Measurements from ENCODE around the gene LGALS9C.
"Not testable (repeated sequence)": the region's sequence is repeated elsewhere in the genome, so short reads cannot be mapped to it uniquely, and the experiment has no call there.

The LGALS9C gene

GRCh38 chr17:18476508-18477308, at the start of gene LGALS9C:
LGALS9C (plus strand) TSS chr17:18476789; CDS start chr17:18476855, 66 bp downstream.
- not testable (repeated sequence) for DNase-seq

GRCh38 chr17:18432206-18432605, 44.4 kb upstream of the LGALS9C start:
- not testable (repeated sequence) for DNase-seq

- DNase-seq = not testable (repeated sequence)
Measured at GRCh38 chr17:18439465-18439870, 37.1 kb upstream of the LGALS9C start.

DNA sequence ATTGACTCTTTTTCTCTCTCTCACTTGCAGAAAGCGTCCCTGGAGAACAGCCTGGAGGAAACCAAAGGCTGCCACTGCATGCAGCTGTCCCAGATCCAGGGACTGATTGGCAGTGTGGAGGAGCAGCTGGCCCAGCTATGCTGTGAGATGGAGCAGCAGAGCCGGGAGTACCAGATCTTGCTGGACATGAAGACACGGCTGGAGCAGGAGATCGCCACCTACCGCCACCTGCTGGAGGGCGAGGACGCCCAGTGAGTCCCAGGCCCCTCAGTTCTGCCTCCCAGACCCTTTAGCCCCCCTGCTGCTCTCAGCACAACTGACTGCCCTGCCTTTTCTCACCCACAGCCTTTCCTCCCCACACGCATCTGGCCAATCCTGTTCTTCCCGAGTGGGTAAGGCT, 34.5 kb upstream of the LGALS9C start:
- DNase-seq = not testable (repeated sequence)

GRCh38 chr17:18442532-18442931, 34.1 kb upstream of the LGALS9C start:
- DNase-seq = not testable (repeated sequence)

DNA sequence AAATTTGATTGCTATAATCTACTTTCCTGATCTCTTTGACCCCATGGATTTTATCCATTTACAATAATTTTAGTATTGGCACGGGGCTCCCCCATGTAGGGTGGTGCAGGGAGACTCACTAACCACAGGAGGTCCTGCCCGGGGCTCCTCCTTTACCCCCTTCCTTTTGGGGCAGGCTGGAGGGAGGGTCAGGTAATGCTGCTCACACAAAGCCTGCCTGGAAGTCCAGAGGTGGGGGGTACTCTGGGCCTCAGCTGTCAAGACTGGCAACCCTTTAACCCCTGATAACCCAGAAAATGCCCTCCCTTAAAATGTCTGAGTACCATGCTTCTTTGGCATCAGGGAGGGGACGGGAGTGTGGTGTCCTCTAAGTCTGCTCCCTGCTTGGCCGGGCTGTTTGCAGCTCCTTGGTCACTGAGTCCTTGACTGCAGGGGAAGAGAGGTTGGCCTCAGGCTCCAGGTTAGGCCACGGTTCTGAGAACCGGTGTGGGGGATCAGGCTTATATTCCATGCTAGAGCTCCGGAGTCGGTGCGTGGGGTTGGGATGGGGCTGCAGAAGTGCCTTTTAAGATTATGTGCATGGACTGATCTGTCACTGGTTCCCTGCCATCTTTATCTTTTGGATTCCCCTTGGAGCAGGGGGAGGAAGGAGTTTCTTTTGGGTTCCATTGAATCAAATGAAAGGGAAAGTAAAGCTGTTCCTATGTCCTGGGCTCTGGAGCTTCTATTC, 28.9 kb upstream of the LGALS9C start:
- DNase-seq = not testable (repeated sequence)

DNA sequence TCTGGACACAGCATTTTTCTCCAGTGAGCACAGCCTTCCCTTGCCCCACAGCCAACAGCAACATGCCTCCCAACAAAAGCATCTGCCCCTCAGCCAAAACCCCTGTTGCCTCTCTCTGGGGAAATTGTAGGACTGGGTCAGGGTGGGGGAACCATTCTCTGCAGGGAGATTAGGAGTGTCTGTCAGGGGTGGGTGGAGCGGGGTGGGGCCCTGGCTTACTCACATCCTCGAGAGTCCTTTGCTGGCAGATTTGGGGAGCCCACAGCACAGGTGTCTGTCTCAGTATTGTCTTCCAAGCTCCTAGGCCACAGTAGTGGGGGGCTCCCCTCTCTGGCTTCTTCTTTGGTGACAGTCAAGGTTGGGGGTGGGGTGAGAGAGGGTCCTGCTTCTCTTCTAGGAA, 28.3 kb upstream of the LGALS9C start:
- not testable (repeated sequence) for DNase-seq

- DNase-seq = not testable (repeated sequence)
Measured at GRCh38 chr17:18449833-18450232, 26.8 kb upstream of the LGALS9C start.

DNA sequence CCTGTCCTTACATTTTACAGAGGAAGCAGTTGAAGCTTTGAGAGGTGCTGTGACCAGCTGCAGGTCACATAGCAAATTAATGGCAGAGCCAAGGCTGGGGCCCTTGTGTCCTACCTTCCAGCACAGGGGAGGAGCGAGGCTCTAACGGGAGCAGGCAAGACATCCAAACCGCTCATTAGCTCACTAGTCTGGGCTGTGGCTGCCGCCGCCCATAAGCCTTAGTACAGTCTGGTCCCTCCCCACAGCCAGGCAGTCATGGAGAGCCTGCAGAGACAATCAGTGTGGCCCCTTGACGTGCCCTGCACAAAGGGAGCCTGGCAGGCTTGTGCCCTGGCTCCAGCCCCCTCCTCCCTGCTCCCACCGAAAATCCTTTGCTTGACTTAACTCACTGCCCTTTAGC, 25.6 kb upstream of the LGALS9C start:
- not testable (repeated sequence) for DNase-seq

DNA sequence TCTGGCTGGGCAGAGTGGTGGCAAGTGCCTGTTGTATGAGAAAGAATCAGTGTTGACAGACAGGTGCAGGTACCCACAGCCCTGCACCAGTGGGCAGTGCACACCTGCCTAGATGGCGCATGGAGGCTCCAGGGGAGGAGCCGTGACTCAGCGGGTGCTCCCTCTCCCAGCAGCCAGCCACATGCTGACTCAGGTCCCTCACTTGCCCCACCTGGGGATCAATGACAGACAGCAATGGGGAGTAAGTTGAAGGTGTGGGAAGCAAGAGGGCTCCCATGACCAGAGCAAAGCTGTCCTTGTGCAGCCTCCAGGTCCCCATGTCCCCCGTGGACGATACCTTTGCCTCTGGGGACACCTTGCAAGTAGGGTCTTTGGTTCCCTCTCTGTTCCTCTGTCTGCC, 24.6 kb upstream of the LGALS9C start:
- DNase-seq = not testable (repeated sequence)

DNA sequence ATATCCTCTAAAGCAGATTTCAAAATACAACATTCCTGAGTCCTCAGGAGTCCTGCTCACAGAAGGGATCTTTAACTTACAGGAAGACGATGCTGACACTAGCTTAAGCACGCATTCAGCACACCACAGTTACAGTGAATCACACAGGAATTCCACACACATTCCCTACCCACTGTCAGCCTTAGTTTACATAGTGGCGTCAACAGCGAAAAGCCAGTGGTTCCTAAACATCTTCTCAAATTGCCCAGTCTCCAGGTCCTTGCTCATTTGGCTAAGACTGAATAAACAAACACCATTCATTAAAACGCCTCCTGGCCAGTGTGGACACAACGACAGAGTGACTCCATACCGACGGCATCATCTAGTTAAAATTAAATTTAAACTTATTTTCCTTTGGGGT, 17.6 kb upstream of the LGALS9C start:
- not testable (repeated sequence) for DNase-seq

DNA sequence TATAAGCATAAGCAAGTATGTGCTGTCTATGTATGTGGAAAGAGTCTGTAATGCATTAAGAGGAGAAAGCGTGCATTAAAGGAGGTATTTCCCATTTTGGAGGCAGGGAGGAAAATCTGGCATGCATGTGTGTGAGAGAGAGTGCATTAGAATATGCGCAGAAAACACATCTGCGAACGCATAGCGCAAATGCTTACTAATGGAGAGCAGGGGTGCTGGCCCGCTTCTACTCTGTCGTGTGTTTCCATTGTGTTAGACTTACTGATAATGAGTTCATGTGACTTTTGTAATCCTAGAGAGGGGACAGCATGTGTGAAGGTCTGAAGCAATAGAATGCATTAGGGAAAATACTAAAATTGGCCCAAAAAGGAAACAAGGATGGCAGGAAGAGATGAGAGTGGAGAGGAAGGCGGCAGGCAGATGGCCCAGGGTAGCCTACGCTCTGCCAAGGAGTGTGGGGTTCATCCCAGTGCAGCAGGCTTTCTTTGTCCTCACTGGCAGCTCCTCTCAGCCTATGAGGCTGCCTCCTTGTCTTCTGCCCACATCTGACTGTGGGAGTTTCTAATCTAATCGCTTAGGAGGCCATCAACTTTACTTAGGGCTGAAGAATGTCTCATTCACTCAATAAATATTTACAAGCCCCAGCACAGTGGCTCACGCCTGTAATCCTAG, 12.6 kb upstream of the LGALS9C start:
- DNase-seq = not testable (repeated sequence)

DNA sequence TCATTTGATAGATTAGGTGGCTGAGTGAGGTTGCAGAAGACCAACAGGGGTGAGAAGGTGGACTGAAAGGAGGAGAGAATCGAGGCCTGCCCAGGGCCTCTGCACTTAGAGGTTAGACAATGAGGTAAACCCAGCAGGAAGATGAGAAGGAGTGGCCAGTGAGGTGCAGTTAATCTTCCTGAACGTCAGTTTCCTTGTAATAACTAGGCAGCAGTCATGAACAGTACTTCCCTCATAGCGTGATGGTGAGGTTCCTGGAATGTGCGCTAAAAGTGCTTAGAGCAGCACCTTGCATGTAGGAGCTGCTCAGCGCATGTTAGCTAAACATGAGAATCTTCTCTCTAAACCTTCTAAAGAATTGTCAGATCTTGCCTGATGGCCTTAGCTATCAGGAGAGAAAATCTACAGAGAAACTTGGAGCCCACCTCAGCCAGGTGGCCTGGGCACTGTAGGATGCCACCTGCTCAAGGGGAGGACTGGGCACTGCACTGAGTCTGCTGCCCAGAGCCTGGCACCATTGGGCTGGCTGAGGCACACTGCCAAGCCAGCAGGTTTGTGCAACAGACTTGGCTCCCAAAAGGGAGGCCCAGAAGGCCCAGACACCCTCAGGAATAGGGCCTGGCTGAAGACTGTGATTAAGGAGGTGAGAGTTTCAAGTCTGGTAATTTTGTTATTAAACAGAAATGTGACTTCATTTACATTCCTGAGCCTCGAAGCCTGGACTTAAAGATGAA, 10.2 kb upstream of the LGALS9C start:
- DNase-seq = not testable (repeated sequence)

GRCh38 chr17:18467001-18467400, 9.6 kb upstream of the LGALS9C start:
- not testable (repeated sequence) for DNase-seq

GRCh38 chr17:18468472-18469171, 8.0 kb upstream of the LGALS9C start:
- not testable (repeated sequence) for DNase-seq

- not testable (repeated sequence) for DNase-seq
Measured at GRCh38 chr17:18469837-18470236, 6.8 kb upstream of the LGALS9C start.

- not testable (repeated sequence) for DNase-seq
Measured at GRCh38 chr17:18470345-18470930, 6.2 kb upstream of the LGALS9C start.

- not testable (repeated sequence) for DNase-seq
Measured at GRCh38 chr17:18473967-18474366, 2.6 kb upstream of the LGALS9C start.

- DNase-seq = not testable (repeated sequence)
Measured at GRCh38 chr17:18474754-18475153, 1.8 kb upstream of the LGALS9C start.

DNA sequence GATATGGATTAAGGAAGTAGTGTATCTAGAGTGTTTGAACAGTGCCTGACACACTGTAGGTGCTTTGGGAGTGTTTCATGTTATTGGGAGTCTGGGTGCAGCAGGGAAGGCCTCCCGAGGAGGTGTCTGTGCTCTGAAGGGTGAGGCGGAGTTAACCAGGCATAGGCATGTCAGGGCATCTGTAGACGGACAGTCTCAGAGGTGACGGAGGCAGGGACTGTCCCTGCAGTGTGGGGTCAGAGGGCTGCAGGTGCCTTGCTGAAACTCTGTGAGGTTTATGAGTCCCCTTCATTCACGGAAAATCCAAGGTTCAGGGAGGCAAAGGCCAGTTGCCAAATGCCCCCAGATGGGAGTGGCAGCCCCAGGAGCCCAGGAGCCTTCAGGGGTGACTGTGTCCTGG, 778 bp downstream of the LGALS9C start:
- not testable (repeated sequence) for DNase-seq

DNA sequence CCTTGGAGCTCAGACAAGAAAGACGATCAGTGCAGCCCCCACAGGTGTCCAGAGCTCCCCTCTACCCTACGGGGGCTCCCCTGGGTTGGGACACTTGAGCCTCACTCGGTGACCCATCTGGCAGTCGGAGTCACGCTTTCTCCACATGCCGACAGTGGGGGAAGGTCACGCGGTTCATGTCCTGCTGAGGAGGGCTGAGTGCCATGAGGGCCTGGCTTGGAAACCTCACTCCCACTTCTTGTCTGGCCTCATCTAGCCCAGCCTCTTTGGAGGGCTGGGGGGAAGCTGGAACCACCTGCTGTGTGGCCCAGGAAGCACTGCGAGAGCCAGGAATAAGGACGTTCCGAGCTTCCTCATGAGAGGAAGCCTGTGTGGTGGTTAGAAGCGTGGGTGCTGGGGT, 1.8 kb downstream of the LGALS9C start:
- not testable (repeated sequence) for DNase-seq

Measured in NCI-H446 (cell line).